Spleen (tissue), 11 donors: ENCODE measurements around the gene SGIP1. TPM values are rescaled to one million over a fixed set of nuclear protein-coding genes. Genes with fewer than 3 reads are reported as not detected.

Experiments
- DNase-seq: peaks from one replicate; pipeline ENCODE4 v3.0.0-alpha.2; 2020
- H3K27ac ChIP-seq, 8 donors: fragments of 200-600 bp; sonication (generic) in 7 of 8; 1 replicate in 4 of 8; 2 replicates in 4 of 8; pipeline versions ENCODE4 v1.5.0 to v1.8.0; 2016 to 2021; ENCODE audit warnings: inconsistent platforms in 4 of 8, mild to moderate bottlenecking in 4 of 8, moderate library complexity in 1 of 8
- H3K27me3 ChIP-seq, 7 donors: fragments of 200-600 bp; sonication (generic) in 6 of 7; replicated peaks in 1 of 7; 1 replicate in 4 of 7; 2 replicates in 3 of 7; pipeline versions ENCODE4 v1.5.0 to v1.8.0; 2016 to 2021; ENCODE audit warnings: inconsistent platforms in 3 of 7, mild to moderate bottlenecking in 1 of 7
- H3K36me3 ChIP-seq, 6 donors: fragments of 200-600 bp; sonication (generic) in 5 of 6; 1 replicate in 4 of 6; 2 replicates in 2 of 6; pipeline versions ENCODE4 v1.5.0 to v1.8.0; 2016 to 2021; ENCODE audit warnings: inconsistent platforms in 2 of 6
- H3K4me1 ChIP-seq, 6 donors: fragments of 200-600 bp; sonication (generic) in 5 of 6; 1 replicate in 3 of 6; 2 replicates in 3 of 6; pipeline versions ENCODE4 v1.5.0 to v1.8.0; 2016 to 2021; ENCODE audit warnings: inconsistent platforms in 3 of 6
- H3K4me3 ChIP-seq, 8 donors: fragments of 200-600 bp; sonication (generic) in 7 of 8; 1 replicate in 4 of 8; 2 replicates in 4 of 8; pipeline versions ENCODE4 v1.5.0 to v1.8.0; 2016 to 2021; ENCODE audit warnings: inconsistent platforms in 4 of 8, mild to moderate bottlenecking in 4 of 8, moderate library complexity in 2 of 8
- H3K9me3 ChIP-seq, 8 donors: fragments of 200-600 bp; sonication (generic) in 7 of 8; 1 replicate in 4 of 8; 2 replicates in 4 of 8; pipeline versions ENCODE4 v1.5.0 to v1.8.0; 2016 to 2021; ENCODE audit warnings: inconsistent platforms in 4 of 8
- CTCF ChIP-seq, 11 experiments: fragments of 200-600 bp in 7 of 11; fragments of 450-650 bp in 4 of 11; sonication (generic) in 4 of 11; IDR thresholded peaks in 8 of 11; conservative IDR thresholded peaks in 3 of 11; 1 replicate in 7 of 11; 2 replicates in 4 of 11; pipeline versions ENCODE4 v1.4.0 to v1.8.0; 2016 to 2021; ENCODE audit warnings: antibody characterized with exemption in 11 of 11, inconsistent platforms in 4 of 11, mild to moderate bottlenecking in 1 of 11
- POLR2A ChIP-seq, 3 donors: fragments of 450-650 bp; IDR thresholded peaks; one replicate each; pipeline ENCODE4 v1.5.1; 2017; ENCODE audit warnings: antibody characterized with exemption in 3 of 3, mild to moderate bottlenecking in 1 of 3
- POLR2AphosphoS5 ChIP-seq, 3 donors: sonication (generic); formaldehyde crosslinking; IDR thresholded peaks; one replicate each; pipeline ENCODE4 v1.5.1; 2017; ENCODE audit warnings: antibody characterized with exemption in 3 of 3
- WGBS, 5 donors: extraction: QIAGEN DNeasy Blood & Tissue Kit in 3 of 5; methylation state at CpG; one replicate each; pipeline versions ENCODE4 v1.1.5 to v1.1.7; 2013 to 2018; 5-methylcytosine and 5-hydroxymethylcytosine counted together
- intact Hi-C: fragments of 100-400 bp; cut with DNase I; formaldehyde crosslinking; loops from one replicate; pipeline ENCODE4 v1.15.0; 2023; ENCODE audit warnings: low total_unique reads
- polyA plus RNA-seq, 3 donors: library from polyadenylated mRNA; stranded (reverse); fragments of 200-250 nt; gene quantifications; one replicate each; pipeline ENCODE4 v1.2.1, GENCODE V29; 2013
- total RNA-seq, 7 donors: library from RNA; depleted of rRNA in 3 of 7; stranded (reverse); fragments of >200 nt in 3 of 7; fragmentation: NEBNext Ultra II Directional in 4 of 7; extraction: Animal tissue kit (Norgen Biotek cat#: 25700) in 4 of 7; gene quantifications; one replicate each; pipeline versions ENCODE4 v1.1.0 to v1.2.1, GENCODE V29; 2016 to 2021
- donor health status: healthy with polysubstance abuse.
- donor health status: DM: no; HTN: no; CAD: no; lungs with moderate emphysema.
- donor health status: DM: no; HTN: no; CAD: no.
- donor health status: Bipolar disorder and iron deficiency.
- donor health status: healthy.
- donor health status: DM: no; HTN: no; CAD: no.
- donor health status: DM: yes; HTN: yes; CAD: no.

Gene SGIP1
- total and polyA plus RNA-seq, 10 donors, result 0.13 to 1.6 (median 0.74) TPM; not detected in 2

GRCh38 chr1:66520655-66521054 lies 13.3 kb upstream of the SGIP1 start:
- Histone ChIP-seq H3K9me3 (no peaks in the 10 kb centered on the region), H3K4me3 (no peak overlapping the region), H3K27me3 (no peaks in the 10 kb centered on the region), H3K4me1 (no peaks in the 10 kb centered on the region), H3K27ac (no peak overlapping the region), H3K36me3 (no peaks in the 10 kb centered on the region)
- no peak for DNase-seq
- TF ChIP-seq CTCF (IDR thresholded peaks at IDR 0.05 in 8 of 11, conservative IDR thresholded peaks at IDR 0.05 in 3 of 11) (no peak), POLR2A (IDR thresholded peaks at IDR 0.05) (no peak), POLR2AphosphoS5 (IDR thresholded peaks at IDR 0.05) (no peak)
- WGBS, 5 donors, result 70 to 94% (median 86%) methylated on average over 6 of the region's 6 CpGs
- intact Hi-C loops, result no loop called here

GRCh38 chr1:66521721-66522365 lies 12.1 kb upstream of the SGIP1 start:
- no peak overlapping the region for H3K27ac ChIP-seq
- H3K9me3 ChIP-seq, result no peaks in the 10 kb centered on the region
- H3K4me3 ChIP-seq, result no peak overlapping the region
- DNase-seq, result no peak
- no peaks in the 10 kb centered on the region for H3K36me3 ChIP-seq
- intact Hi-C loops, result no loop called here
- 84 to 96% (median 87%) methylated on average over 3 of the region's 3 CpGs for WGBS, 5 donors
- H3K27me3 ChIP-seq, result no peaks in the 10 kb centered on the region
- no peaks in the 10 kb centered on the region for H3K4me1 ChIP-seq
- TF ChIP-seq POLR2A (IDR thresholded peaks at IDR 0.05), result no peak
- no peak for TF ChIP-seq POLR2AphosphoS5 (IDR thresholded peaks at IDR 0.05)
- no peak for TF ChIP-seq CTCF (IDR thresholded peaks at IDR 0.05 in 8 of 11, conservative IDR thresholded peaks at IDR 0.05 in 3 of 11)

- no peaks in the 10 kb centered on the region for H3K9me3 ChIP-seq
- intact Hi-C loops, result no loop called here
- H3K27me3 ChIP-seq, result no peaks in the 10 kb centered on the region
- H3K4me3 ChIP-seq, result no peak overlapping the region
- TF ChIP-seq POLR2A (IDR thresholded peaks at IDR 0.05) (no peak), CTCF (IDR thresholded peaks at IDR 0.05 in 8 of 11, conservative IDR thresholded peaks at IDR 0.05 in 3 of 11) (no peak), POLR2AphosphoS5 (IDR thresholded peaks at IDR 0.05) (no peak)
- no peak for DNase-seq
- H3K27ac ChIP-seq, result no peak overlapping the region
- no peaks in the 10 kb centered on the region for H3K4me1 ChIP-seq
- no peaks in the 10 kb centered on the region for H3K36me3 ChIP-seq
Observed at GRCh38 chr1:66523562-66523961, 10.4 kb upstream of the SGIP1 start.

GRCh38 chr1:66525086-66525485 lies 8.9 kb upstream of the SGIP1 start:
- Histone ChIP-seq H3K4me3 (no peak overlapping the region), H3K36me3 (no peaks in the 10 kb centered on the region), H3K4me1 (no peaks in the 10 kb centered on the region), H3K9me3 (no peaks in the 10 kb centered on the region), H3K27ac (no peak overlapping the region), H3K27me3 (no peaks in the 10 kb centered on the region)
- 91 to 100% (median 97%) methylated on average over 1 of the region's 1 CpG for WGBS, 5 donors
- no peak for DNase-seq
- TF ChIP-seq CTCF (IDR thresholded peaks at IDR 0.05 in 8 of 11, conservative IDR thresholded peaks at IDR 0.05 in 3 of 11) (no peak), POLR2AphosphoS5 (IDR thresholded peaks at IDR 0.05) (no peak), POLR2A (IDR thresholded peaks at IDR 0.05) (no peak)
- intact Hi-C loops, result no loop called here
